SK-N-SH (cell line): ENCODE results near the gene ADD1. TPM values are rescaled to one million over a fixed set of nuclear protein-coding genes. Genes with fewer than 3 reads are reported as not detected.

ENCODE experiments used
- CTCF ChIA-PET: fragments of 300-600, 350-600 bp; formaldehyde crosslinking; extraction: SDS; loops from one replicate; lab custom pipeline; 2021; lab: Yijun Ruan, JAX
- POLR2A ChIA-PET: fragments of 350-600 bp; sonication (Branson Sonifier 250); formaldehyde crosslinking; extraction: SDS; loops from one replicate; lab custom pipeline; 2020; ENCODE audit warnings: antibody characterized with exemption, inconsistent platforms; lab: Yijun Ruan, JAX
- DNase-seq: peaks from one replicate; pipeline ENCODE4 v3.0.0; 2012
- H2AFZ ChIP-seq: fragments of 200-600 bp; sonication (generic); 2 replicates; pipeline ENCODE4 v1.8.1; 2016; ENCODE audit warnings: antibody characterized with exemption, mild to moderate bottlenecking, low read depth
- H3F3A ChIP-seq: fragments of 200-600 bp; sonication (generic); replicated peaks from 2 replicates; pipeline ENCODE3; 2016; ENCODE audit warnings: antibody characterized with exemption, mild to moderate bottlenecking; ENCODE audit not compliant: insufficient read depth
- H3K27ac ChIP-seq, 2 experiments: fragments of 200-500 bp in 1 of 2; fragments of 200-600 bp in 1 of 2; sonication (Bioruptor generic) in 1 of 2; sonication (generic), shearing (Covaris generic) in 1 of 2; 2 replicates each; pipeline versions ENCODE4 v1.5.1 to v1.6.1; 2014 to 2016; ENCODE audit warnings: low read depth in 2 of 2, inconsistent platforms in 1 of 2, low read length in 1 of 2, mild to moderate bottlenecking in 1 of 2, mixed read lengths in 1 of 2
- H3K27me3 ChIP-seq: fragments of 200-600 bp; sonication (generic), shearing (Covaris generic); 2 replicates; pipeline ENCODE4 v1.6.1; 2016; ENCODE audit warnings: mixed run types; ENCODE audit not compliant: insufficient read depth
- H3K36me3 ChIP-seq, 2 experiments: fragments of 200-500 bp in 1 of 2; fragments of 200-600 bp in 1 of 2; sonication (Bioruptor generic) in 1 of 2; sonication (generic) in 1 of 2; replicated peaks in 1 of 2; 2 replicates each; pipeline versions ENCODE3 to v1.5.1; 2014 to 2016; ENCODE audit warnings: low read length in 1 of 2, mild to moderate bottlenecking in 1 of 2; ENCODE audit not compliant: insufficient read depth in 2 of 2, control insufficient read depth in 1 of 2
- H3K4me1 ChIP-seq, 2 experiments: fragments of 200-500 bp in 1 of 2; fragments of 200-600 bp in 1 of 2; sonication (Bioruptor generic) in 1 of 2; sonication (generic), shearing (Covaris generic) in 1 of 2; 2 replicates each; pipeline versions ENCODE4 v1.5.1 to v1.6.1; 2014 to 2016; ENCODE audit warnings: low read depth in 1 of 2, low read length in 1 of 2, mixed run types in 1 of 2; ENCODE audit not compliant: insufficient read depth in 2 of 2, control insufficient read depth in 1 of 2
- H3K4me2 ChIP-seq: fragments of 200-600 bp; sonication (generic), shearing (Covaris generic); 2 replicates; pipeline ENCODE4 v1.6.1; 2017; ENCODE audit warnings: mixed run types
- H3K4me3 ChIP-seq, 2 experiments: fragments of 200-500 bp in 1 of 2; fragments of 200-600 bp in 1 of 2; sonication (Bioruptor generic) in 1 of 2; sonication (generic), shearing (Covaris generic) in 1 of 2; 2 replicates each; pipeline versions ENCODE4 v1.5.1 to v1.8.1; 2014 to 2016; ENCODE audit warnings: low read depth in 2 of 2, inconsistent platforms in 1 of 2, low read length in 1 of 2, mild to moderate bottlenecking in 1 of 2, mixed read lengths in 1 of 2, moderate library complexity in 1 of 2
- H3K79me2 ChIP-seq: fragments of 200-600 bp; sonication (generic); 2 replicates; pipeline ENCODE4 v1.8.1; 2017; ENCODE audit warnings: mild to moderate bottlenecking; ENCODE audit not compliant: insufficient read depth
- H3K9ac ChIP-seq: fragments of 200-600 bp; sonication (generic); 2 replicates; pipeline ENCODE4 v1.6.1; 2017; ENCODE audit warnings: mixed run types
- H3K9me2 ChIP-seq: fragments of 200-600 bp; sonication (generic); 2 replicates; pipeline ENCODE4 v1.6.1; 2017; ENCODE audit warnings: mixed run types
- H3K9me3 ChIP-seq: fragments of 200-600 bp; sonication (generic); 2 replicates; pipeline ENCODE4 v1.6.1; 2017; ENCODE audit warnings: mixed run types, mild to moderate bottlenecking, moderate library complexity
- H4K20me1 ChIP-seq: fragments of 200-600 bp; sonication (generic); 2 replicates; pipeline ENCODE4 v1.6.1; 2017; ENCODE audit warnings: mild to moderate bottlenecking, mixed run types; ENCODE audit not compliant: insufficient read depth
- CHD2 ChIP-seq: fragments of 150-350 bp; IDR thresholded peaks from 2 replicates; pipeline ENCODE4 v1.6.1; 2018; ENCODE audit warnings: low read length; ENCODE audit not compliant: partially characterized antibody
- EZH2phosphoT487 ChIP-seq: fragments of 200-600 bp; sonication (generic); IDR thresholded peaks from 2 replicates; pipeline ENCODE4 v1.6.1; 2017; ENCODE audit warnings: low read depth, mixed run types, mild to moderate bottlenecking, antibody characterized with exemption, moderate library complexity, borderline replicate concordance
- FOSL2 ChIP-seq: IDR thresholded peaks from 2 replicates; pipeline ENCODE4 v1.4.0; 2012; ENCODE audit warnings: low read depth, mild to moderate bottlenecking, moderate library complexity, borderline replicate concordance
- IRF3 ChIP-seq: fragments of 150-350 bp; IDR thresholded peaks from 2 replicates; pipeline ENCODE4 v1.6.1; 2016; ENCODE audit warnings: mild to moderate bottlenecking, low read depth, low read length
- JUND ChIP-seq: IDR thresholded peaks from 2 replicates; pipeline ENCODE4 v1.4.0; 2012
- MEF2A ChIP-seq: IDR thresholded peaks from 2 replicates; pipeline ENCODE4 v1.4.0; 2012; ENCODE audit warnings: low read depth, borderline replicate concordance
- PBX3 ChIP-seq: IDR thresholded peaks from 2 replicates; pipeline ENCODE4; 2012
- POLR2AphosphoS5 ChIP-seq: IDR thresholded peaks from 2 replicates; pipeline ENCODE4 v1.6.1; 2012; ENCODE audit warnings: low read depth, low read length
- RAD21 ChIP-seq: IDR thresholded peaks from 2 replicates; pipeline ENCODE4 v1.6.1; 2012; ENCODE audit warnings: mild to moderate bottlenecking, low read length
- SMC3 ChIP-seq: IDR thresholded peaks from 2 replicates; pipeline ENCODE4 v1.6.1; 2012; ENCODE audit warnings: low read depth, low read length, improper control_type of control experiment
- WGBS: methylation state at CpG from one replicate; pipeline ENCODE4 v1.1.6; 2017; ENCODE audit warnings: low lambda C conversion rate; 5-methylcytosine and 5-hydroxymethylcytosine counted together
- polyA plus RNA-seq, 3 experiments: library from polyadenylated mRNA; depleted of rRNA; stranded (reverse); fragments of >200 nt; gene quantifications; 2 replicates each; pipeline ENCODE4 v1.2.3, GENCODE V29; 2012
- TF ChIP-seq, protein P1 (sequence below): IDR thresholded peaks from 2 replicates; pipeline ENCODE4 v1.4.0; 2012; ENCODE audit warnings: low read depth, borderline replicate concordance
- TF ChIP-seq, protein P2 (sequence below): fragments of 200-600 bp; sonication (generic); IDR thresholded peaks from 2 replicates; pipeline ENCODE4 v1.6.1; 2017; ENCODE audit warnings: antibody characterized with exemption, mild to moderate bottlenecking, moderate library complexity

ADD1 gene
- polyA plus RNA-seq, 1 of the 3 experiments (the other 2 are of a cell fraction), result 155 TPM

DNA sequence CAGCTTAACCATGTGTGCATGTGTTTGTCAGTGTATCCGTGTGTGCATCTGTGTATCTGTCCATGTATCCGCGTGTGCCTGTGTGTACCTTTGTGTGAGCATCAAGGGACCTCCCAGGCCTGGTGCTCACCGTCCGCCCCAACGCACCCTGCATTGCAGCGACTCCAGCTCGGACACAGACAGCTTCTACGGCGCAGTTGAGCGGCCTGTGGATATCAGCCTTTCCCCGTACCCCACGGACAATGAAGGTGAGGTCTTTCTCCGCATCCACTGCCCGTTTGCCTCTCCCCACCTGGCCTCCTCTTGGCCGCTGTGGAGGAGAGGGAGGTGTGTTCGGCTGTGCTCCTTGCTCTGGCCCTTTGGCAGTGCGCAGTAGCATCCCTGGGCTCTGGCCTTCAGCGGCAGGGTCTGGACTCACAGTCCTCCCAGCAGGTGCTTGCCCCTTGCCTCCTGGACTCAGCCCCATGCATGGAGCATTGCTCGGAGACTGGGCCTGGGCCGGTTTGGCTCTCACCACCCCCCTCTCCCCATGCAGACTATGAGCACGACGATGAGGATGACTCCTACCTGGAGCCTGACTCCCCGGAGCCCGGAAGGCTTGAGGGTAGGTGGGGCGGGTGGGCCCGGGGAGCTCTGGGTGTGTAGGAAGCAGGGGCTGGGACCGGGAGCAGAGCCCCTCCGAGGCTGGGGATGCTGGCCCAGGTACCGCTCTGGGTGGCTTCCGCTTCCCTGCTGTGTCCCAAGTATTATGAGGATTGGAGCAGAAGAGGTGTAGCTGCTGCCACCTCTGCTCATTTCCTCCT lies 16.4 kb upstream of the ADD1 start:
- Histone ChIP-seq H3K4me2 (no peak overlapping the region), H4K20me1 (no peaks in the 10 kb centered on the region), H3K9ac (no peak overlapping the region), H3K36me3 (peaks cover 0 to 17% of the 10 kb centered on the region in 2 experiments), H3K9me2 (no peaks in the 10 kb centered on the region), H2AFZ (no peak overlapping the region), H3F3A (no peaks in the 10 kb centered on the region), H3K27ac (no peak overlapping the region), H3K27me3 (no peaks in the 10 kb centered on the region), H3K79me2 (no peaks in the 10 kb centered on the region), H3K4me1 (no peaks in the 10 kb centered on the region; a peak in 1 of 4 replicates), H3K4me3 (no peak overlapping the region), H3K9me3 (no peaks in the 10 kb centered on the region)
- CTCF ChIA-PET, result no interaction called here
- POLR2A ChIA-PET, result no interaction called here
- 93% methylated on average over 19 of the region's 31 CpGs for WGBS
- DNase-seq, result no peak
- TF ChIP-seq, protein P1, sequence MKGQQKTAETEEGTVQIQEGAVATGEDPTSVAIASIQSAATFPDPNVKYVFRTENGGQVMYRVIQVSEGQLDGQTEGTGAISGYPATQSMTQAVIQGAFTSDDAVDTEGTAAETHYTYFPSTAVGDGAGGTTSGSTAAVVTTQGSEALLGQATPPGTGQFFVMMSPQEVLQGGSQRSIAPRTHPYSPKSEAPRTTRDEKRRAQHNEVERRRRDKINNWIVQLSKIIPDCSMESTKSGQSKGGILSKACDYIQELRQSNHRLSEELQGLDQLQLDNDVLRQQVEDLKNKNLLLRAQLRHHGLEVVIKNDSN, result no peak
- TF ChIP-seq MEF2A, result no peak
- no peak for TF ChIP-seq CHD2

GRCh38 chr4:2827874-2828751 lies 15.5 kb upstream of the ADD1 start:
- H3K79me2 ChIP-seq, result no peaks in the 10 kb centered on the region
- no peak overlapping the region for H3K4me2 ChIP-seq
- no peak for DNase-seq
- WGBS, result 95% methylated on average over 22 of the region's 24 CpGs
- no peak overlapping the region for H3K27ac ChIP-seq
- H4K20me1 ChIP-seq, result no peaks in the 10 kb centered on the region
- POLR2A ChIA-PET, result no interaction called here
- H3K4me3 ChIP-seq, result no peak overlapping the region
- H3K4me1 ChIP-seq, result no peaks in the 10 kb centered on the region; a peak in 1 of 4 replicates
- CTCF ChIA-PET, result no interaction called here
- H3K27me3 ChIP-seq, result no peaks in the 10 kb centered on the region
- H2AFZ ChIP-seq, result no peak overlapping the region
- no peaks in the 10 kb centered on the region for H3K9me3 ChIP-seq
- no peaks in the 10 kb centered on the region for H3F3A ChIP-seq
- no peak overlapping the region for H3K9ac ChIP-seq
- no peaks in the 10 kb centered on the region for H3K9me2 ChIP-seq
- H3K36me3 ChIP-seq, result peaks cover 0 to 20% of the 10 kb centered on the region in 2 experiments
- TF ChIP-seq RAD21 (no peak), POLR2AphosphoS5 (no peak), CHD2 (no peak), PBX3 (no peak), IRF3 (no peak), JUND (no peak), FOSL2 (no peak), SMC3 (no peak), EZH2phosphoT487 (no peak)
- TF ChIP-seq, protein P2, sequence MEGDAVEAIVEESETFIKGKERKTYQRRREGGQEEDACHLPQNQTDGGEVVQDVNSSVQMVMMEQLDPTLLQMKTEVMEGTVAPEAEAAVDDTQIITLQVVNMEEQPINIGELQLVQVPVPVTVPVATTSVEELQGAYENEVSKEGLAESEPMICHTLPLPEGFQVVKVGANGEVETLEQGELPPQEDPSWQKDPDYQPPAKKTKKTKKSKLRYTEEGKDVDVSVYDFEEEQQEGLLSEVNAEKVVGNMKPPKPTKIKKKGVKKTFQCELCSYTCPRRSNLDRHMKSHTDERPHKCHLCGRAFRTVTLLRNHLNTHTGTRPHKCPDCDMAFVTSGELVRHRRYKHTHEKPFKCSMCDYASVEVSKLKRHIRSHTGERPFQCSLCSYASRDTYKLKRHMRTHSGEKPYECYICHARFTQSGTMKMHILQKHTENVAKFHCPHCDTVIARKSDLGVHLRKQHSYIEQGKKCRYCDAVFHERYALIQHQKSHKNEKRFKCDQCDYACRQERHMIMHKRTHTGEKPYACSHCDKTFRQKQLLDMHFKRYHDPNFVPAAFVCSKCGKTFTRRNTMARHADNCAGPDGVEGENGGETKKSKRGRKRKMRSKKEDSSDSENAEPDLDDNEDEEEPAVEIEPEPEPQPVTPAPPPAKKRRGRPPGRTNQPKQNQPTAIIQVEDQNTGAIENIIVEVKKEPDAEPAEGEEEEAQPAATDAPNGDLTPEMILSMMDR, result no peak
